PFSK-1 (cell line): ENCODE measurements around the gene PLCXD3.

Experiments
- POLR2AphosphoS5 ChIP-seq: IDR thresholded peaks from 2 replicates; pipeline ENCODE4 v1.6.1; 2012; ENCODE audit warnings: low read depth, mild to moderate bottlenecking, control low read depth, low read length, moderate library complexity
- TAF1 ChIP-seq: IDR thresholded peaks from 2 replicates; pipeline ENCODE4 v1.6.1; 2012; ENCODE audit warnings: low read length, control low read depth, borderline replicate concordance; ENCODE audit not compliant: insufficient read depth
- TF ChIP-seq, protein P1 (sequence below), 2 experiments: IDR thresholded peaks; 2 replicates each; pipeline versions ENCODE4 v1.6.1 to v1.8.0; 2011 to 2012; ENCODE audit warnings: low read depth in 2 of 2, low read length in 2 of 2, control low read depth in 1 of 2, inconsistent platforms in 1 of 2, mild to moderate bottlenecking in 1 of 2, moderate library complexity in 1 of 2; ENCODE audit not compliant: insufficient read depth in 1 of 2

DNA sequence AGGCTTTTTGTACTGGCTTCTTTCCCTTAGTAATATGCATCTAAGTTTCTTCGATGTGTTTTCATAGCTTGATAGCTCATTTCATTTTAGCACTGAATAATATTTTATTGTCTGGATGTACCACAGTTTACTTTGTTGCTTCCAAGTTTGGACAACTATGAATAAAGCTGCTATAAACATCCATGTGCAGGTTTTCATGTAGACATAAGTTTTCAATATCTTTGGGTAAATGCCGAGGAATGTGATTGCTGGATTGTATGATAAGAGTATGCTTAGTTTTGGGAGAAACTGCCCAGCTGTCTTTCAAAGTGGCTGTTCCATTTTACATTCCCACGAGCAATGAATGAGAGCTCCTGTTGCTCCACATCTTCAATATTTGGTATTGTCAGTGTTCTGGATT, 84.7 kb downstream of the PLCXD3 start:
- TF ChIP-seq TAF1 (no peak), POLR2AphosphoS5 (no peak)
- TF ChIP-seq, protein P1, sequence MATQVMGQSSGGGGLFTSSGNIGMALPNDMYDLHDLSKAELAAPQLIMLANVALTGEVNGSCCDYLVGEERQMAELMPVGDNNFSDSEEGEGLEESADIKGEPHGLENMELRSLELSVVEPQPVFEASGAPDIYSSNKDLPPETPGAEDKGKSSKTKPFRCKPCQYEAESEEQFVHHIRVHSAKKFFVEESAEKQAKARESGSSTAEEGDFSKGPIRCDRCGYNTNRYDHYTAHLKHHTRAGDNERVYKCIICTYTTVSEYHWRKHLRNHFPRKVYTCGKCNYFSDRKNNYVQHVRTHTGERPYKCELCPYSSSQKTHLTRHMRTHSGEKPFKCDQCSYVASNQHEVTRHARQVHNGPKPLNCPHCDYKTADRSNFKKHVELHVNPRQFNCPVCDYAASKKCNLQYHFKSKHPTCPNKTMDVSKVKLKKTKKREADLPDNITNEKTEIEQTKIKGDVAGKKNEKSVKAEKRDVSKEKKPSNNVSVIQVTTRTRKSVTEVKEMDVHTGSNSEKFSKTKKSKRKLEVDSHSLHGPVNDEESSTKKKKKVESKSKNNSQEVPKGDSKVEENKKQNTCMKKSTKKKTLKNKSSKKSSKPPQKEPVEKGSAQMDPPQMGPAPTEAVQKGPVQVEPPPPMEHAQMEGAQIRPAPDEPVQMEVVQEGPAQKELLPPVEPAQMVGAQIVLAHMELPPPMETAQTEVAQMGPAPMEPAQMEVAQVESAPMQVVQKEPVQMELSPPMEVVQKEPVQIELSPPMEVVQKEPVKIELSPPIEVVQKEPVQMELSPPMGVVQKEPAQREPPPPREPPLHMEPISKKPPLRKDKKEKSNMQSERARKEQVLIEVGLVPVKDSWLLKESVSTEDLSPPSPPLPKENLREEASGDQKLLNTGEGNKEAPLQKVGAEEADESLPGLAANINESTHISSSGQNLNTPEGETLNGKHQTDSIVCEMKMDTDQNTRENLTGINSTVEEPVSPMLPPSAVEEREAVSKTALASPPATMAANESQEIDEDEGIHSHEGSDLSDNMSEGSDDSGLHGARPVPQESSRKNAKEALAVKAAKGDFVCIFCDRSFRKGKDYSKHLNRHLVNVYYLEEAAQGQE (IDR thresholded peaks at IDR 0.05; ENCODE audit: insufficient read depth in 1 of 2, low read depth in 2 of 2, low read length in 2 of 2) = no peak
